ENCODE data around the gene SMU1.
A peak's percentile ranks its signal among the peaks of the same experiment; 100 is the strongest.

SMU1 gene

GRCh38 chr9:33076046-33077004 lies at the start of gene SMU1:
SMU1 (minus strand) TSS chr9:33076674; CDS start chr9:33076608, 66 bp downstream.
- ATAC-seq: peak; percentile 98 to 99

GRCh38 chr9:33125461-33125860 lies 49.0 kb upstream of the SMU1 start:
- no peak for ATAC-seq

- no peak for ATAC-seq
Measured at GRCh38 chr9:33124751-33125381, 48.4 kb upstream of the SMU1 start.

GRCh38 chr9:33124046-33124445 lies 47.6 kb upstream of the SMU1 start:
- no peak for ATAC-seq

- ATAC-seq: no peak
Measured at GRCh38 chr9:33123407-33124031, 47.0 kb upstream of the SMU1 start.

GRCh38 chr9:33120620-33121019 lies 44.1 kb upstream of the SMU1 start:
- no peak for ATAC-seq

GRCh38 chr9:33117796-33118195 lies 41.3 kb upstream of the SMU1 start:
- no peak for ATAC-seq

GRCh38 chr9:33117306-33117705 lies 40.8 kb upstream of the SMU1 start:
- ATAC-seq: no peak

GRCh38 chr9:33116860-33117259 lies 40.4 kb upstream of the SMU1 start:
- no peak for ATAC-seq

GRCh38 chr9:33114746-33115145 lies 38.3 kb upstream of the SMU1 start:
- ATAC-seq: no peak

GRCh38 chr9:33113799-33114547 lies 37.5 kb upstream of the SMU1 start:
- ATAC-seq: no peak

GRCh38 chr9:33112094-33112493 lies 35.6 kb upstream of the SMU1 start:
- no peak for ATAC-seq

GRCh38 chr9:33111631-33112030 lies 35.2 kb upstream of the SMU1 start:
- no peak for ATAC-seq

- ATAC-seq: no peak
Measured at GRCh38 chr9:33110686-33111085, 34.2 kb upstream of the SMU1 start.

- ATAC-seq: no peak
Measured at GRCh38 chr9:33109850-33110595, 33.5 kb upstream of the SMU1 start.

- no peak for ATAC-seq
Measured at GRCh38 chr9:33109097-33109496, 32.6 kb upstream of the SMU1 start.

- no peak for ATAC-seq
Measured at GRCh38 chr9:33108472-33108871, 32.0 kb upstream of the SMU1 start.

GRCh38 chr9:33107762-33108161 lies 31.3 kb upstream of the SMU1 start:
- no peak for ATAC-seq

- no peak for ATAC-seq
Measured at GRCh38 chr9:33106827-33107621, 30.6 kb upstream of the SMU1 start.

- no peak for ATAC-seq
Measured at GRCh38 chr9:33106372-33106771, 29.9 kb upstream of the SMU1 start.

GRCh38 chr9:33105959-33106358 lies 29.5 kb upstream of the SMU1 start:
- no peak for ATAC-seq
